Dermis blood vessel endothelial cell (primary cell): ENCODE measurements around the gene SCAF8. TPM values are rescaled to one million over a fixed set of nuclear protein-coding genes. Genes with fewer than 3 reads are reported as not detected.
"Not testable (repeated sequence)": the region's sequence is repeated elsewhere in the genome, so short reads cannot be mapped to it uniquely, and the experiment has no call there.

Experiments
- DNase-seq: peaks from one replicate; pipeline ENCODE4 v3.0.0; 2010
- total RNA-seq: library from RNA; depleted of rRNA; stranded (reverse); fragments of >200 nt; gene quantifications from 2 replicates; pipeline ENCODE4 v1.2.3, GENCODE V29; 2014

The SCAF8 gene
- total RNA-seq: 25.4 and 34.8 TPM in 2 replicates

- peak; percentile 88 for DNase-seq
Measured at GRCh38 chr6:154733183-154733625, at the start of gene SCAF8. TSS of gene SCAF8 (plus strand) at chr6:154733416. CDS start at chr6:154733901, 485 bp downstream.

- DNase-seq: peak; percentile 65
Measured at GRCh38 chr6:154683756-154684523, 49.3 kb upstream of the SCAF8 start.

- DNase-seq: no peak
Measured at GRCh38 chr6:154686162-154686561, 47.1 kb upstream of the SCAF8 start.

GRCh38 chr6:154689493-154690255 is 43.5 kb upstream of the SCAF8 start:
- no peak for DNase-seq

GRCh38 chr6:154690857-154691256 is 42.4 kb upstream of the SCAF8 start:
- DNase-seq: no peak

GRCh38 chr6:154696661-154697060 is 36.6 kb upstream of the SCAF8 start:
- no peak for DNase-seq

- no peak for DNase-seq
Measured at GRCh38 chr6:154703124-154703523, 30.1 kb upstream of the SCAF8 start.

- DNase-seq: no peak
Measured at GRCh38 chr6:154705471-154706113, 27.6 kb upstream of the SCAF8 start.

GRCh38 chr6:154706389-154706788 is 26.8 kb upstream of the SCAF8 start:
- DNase-seq: no peak

- peak; percentile 17 for DNase-seq
Measured at GRCh38 chr6:154709621-154710020, 23.6 kb upstream of the SCAF8 start.

- no peak for DNase-seq
Measured at GRCh38 chr6:154710689-154711088, 22.5 kb upstream of the SCAF8 start.

GRCh38 chr6:154715446-154715845 is 17.8 kb upstream of the SCAF8 start:
- no peak for DNase-seq

GRCh38 chr6:154716350-154716749 is 16.9 kb upstream of the SCAF8 start:
- DNase-seq: not testable (repeated sequence)

- DNase-seq: no peak
Measured at GRCh38 chr6:154719433-154719832, 13.8 kb upstream of the SCAF8 start.

- no peak for DNase-seq
Measured at GRCh38 chr6:154719854-154720253, 13.4 kb upstream of the SCAF8 start.

- no peak for DNase-seq
Measured at GRCh38 chr6:154721460-154721859, 11.8 kb upstream of the SCAF8 start.

GRCh38 chr6:154726887-154727286 is 6.3 kb upstream of the SCAF8 start:
- no peak for DNase-seq

GRCh38 chr6:154731296-154732218 is 1.7 kb upstream of the SCAF8 start:
- DNase-seq: no peak

GRCh38 chr6:154732538-154733182 is 556 bp upstream of the SCAF8 start:
- peak; percentile 66 for DNase-seq

GRCh38 chr6:154733626-154734382 is 588 bp downstream of the SCAF8 start:
- DNase-seq: peak; percentile 98
